NCI-H187 treated with DMSO at 0.1 percent for 48 hours (cell line): ENCODE data around the gene PRDX3.

Source experiments
- DNase-seq: peaks from one replicate; lab custom pipeline; 2025; lab: John Stamatoyannopoulos, UW

PRDX3 gene

DNA sequence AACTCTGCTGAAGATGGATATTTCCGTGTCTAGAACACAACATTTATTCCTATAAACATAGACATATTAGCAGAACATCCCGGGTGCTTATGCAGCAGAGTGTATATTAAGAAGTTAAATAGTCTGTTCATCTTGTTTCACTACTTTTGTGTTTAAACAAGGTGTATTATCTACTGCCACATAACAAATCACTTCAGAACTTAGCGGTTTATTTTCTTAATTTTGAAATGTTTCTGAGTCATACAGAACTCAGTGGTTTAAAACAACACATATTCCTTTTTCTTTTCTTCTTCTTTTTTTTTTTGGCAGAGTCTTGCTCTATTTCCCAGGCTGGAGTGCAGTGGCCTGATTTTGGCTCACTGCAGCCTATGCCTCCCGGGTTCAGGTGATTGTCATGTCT lies 48.9 kb downstream of the PRDX3 start:
- no peak for DNase-seq

DNA sequence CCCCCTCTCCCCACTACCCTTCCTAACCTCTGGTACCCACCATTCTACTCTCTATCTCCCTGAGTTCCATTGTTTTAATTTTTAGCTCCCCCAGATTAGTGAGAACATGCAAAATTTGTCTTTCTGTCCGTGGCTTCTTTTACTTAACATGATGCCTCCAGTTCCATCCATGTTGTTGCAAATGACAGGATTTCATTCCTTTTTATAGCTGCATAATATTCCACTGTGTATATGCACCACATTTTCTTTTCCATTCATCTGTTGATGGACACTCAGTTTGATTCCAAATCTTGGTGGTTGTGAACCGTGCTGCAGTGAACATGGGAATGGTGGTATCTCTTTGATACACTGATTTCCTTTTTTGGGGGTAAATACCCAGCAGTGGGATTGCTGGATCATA lies 52.7 kb downstream of the PRDX3 start:
- DNase-seq = no peak

DNA sequence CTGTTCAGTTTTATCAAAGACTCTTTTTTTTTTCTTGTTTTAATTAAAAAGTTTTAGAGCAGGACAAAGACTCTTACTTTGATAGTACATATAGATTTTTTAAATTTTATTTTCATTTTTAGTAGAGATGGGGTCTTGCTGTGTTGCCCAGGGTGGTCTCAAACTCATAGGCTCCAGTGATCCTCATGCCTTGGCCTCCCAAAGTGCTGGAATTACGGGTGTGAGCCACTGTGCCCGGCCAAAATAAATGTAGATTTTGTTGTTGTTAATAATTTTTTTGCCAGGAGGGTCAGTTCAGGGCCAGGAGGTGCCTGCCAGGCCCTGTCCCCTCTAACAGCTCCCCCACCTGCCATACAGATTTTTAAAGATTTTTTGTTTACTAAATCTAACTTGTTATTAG lies 57.7 kb downstream of the PRDX3 start:
- DNase-seq = no peak

DNA sequence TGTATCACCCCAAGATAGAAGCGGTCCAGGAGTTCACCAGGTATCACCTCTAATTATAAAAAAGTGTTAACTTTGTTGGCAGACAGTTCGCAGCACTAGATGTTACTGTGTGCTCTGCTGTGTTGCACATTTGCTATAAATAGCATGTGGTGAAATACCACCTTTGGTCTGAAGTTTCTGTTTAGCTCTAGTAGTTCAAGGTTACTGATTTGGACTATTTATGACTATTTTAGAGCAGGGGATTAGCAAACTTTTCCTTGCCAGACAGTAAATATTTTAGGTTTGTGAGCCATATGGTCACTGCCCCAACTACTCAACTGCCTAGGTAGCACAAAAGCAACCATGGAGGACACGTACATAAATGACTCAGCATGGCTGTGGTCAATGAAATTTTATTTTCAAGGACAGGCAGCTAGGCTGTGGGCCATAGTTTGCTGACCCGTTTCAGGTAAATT lies 58.2 kb downstream of the PRDX3 start:
- no peak for DNase-seq

DNA sequence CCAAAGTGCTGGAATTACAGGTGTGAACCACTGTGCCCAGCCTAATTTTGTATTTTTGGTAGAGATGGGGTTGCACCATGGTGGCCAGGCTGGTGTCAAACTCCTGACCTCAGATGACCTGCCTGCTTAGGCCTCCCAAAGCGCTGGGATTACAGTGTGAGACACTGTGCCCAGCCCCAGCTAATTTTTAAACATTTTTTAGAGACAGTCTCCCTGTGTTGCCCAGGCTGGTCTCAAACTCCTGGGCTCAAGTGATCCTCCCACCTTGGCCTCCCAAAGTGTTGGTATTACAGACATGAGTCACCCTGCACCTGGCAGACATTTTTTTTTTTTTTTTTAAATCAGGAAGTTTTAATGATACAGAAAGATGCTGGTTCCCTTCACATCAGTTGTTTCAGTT lies 59.2 kb downstream of the PRDX3 start:
- DNase-seq = no peak

DNA sequence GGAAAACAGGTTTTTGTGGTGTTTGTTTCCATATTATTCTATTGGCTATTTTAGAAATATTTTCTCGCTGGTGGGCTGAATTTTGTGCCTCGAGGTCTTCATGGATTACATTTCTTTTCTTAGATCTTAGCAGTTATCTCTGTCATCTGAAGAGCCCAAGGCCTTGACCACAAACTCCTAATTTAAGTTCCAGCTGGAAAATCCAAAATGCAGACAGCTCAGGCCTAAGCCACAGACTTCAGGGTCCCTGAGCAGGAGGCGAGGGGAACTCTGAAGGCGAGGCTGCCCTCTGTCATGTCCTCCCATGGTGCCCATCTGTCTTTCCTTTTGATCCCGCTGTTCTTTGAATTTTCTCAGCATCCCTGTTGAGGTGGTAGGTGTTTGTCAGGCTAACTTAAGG lies 60.4 kb downstream of the PRDX3 start:
- DNase-seq = no peak
